HG03045 (cell line): ENCODE measurements around the gene ALKBH8.
"Not testable (repeated sequence)": the region's sequence is repeated elsewhere in the genome, so short reads cannot be mapped to it uniquely, and the experiment has no call there.

Experiments used
- ATAC-seq: cut with Tn5 transposase; IDR thresholded peaks from one replicate; pipeline ENCODE4 v1.9.1; 2021; ENCODE audit warnings: mild to moderate bottlenecking, moderate library complexity; ENCODE audit not compliant: unreplicated experiment

The ALKBH8 gene

DNA sequence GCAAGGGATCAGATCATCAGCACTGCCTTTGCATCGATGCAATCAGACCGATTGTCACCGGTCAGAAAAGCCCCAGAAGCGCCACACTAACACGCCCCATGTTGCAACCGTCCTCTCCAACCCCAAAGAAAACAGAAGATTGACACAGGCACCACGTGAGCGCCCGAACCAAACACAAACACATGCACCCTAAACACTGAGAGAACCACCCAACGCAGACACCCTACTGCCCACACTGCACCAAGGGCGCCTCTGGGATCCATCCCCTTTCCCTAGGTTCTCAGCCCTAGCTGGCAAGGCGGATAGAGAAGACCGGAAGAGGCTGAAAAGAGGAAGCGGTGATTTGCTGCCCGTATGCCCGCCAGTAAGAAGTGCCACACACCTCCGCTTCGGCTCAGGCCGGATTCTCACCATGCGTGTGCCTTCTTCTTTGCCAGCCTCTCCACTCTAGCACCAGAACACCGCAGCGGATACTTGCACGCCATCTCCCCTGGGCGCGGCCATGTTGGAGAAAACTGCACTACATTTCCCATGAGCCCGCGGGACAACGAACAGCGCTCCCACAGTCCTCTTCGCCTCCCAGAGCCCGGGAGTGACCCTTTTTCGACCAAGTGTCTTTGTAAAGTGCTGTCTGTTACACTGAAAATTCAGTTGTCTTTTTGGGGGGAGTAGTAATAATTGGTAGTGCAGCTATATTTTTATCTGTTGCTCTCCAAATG is at the start of gene ALKBH8:
ALKBH8 (minus strand) TSS at position 517 of the 719 bp plus-strand sequence. CDS start 4,842 bp downstream, outside the sequence.
- ATAC-seq = peak; percentile 89

- ATAC-seq = no peak
These were observed 46.9 kb upstream of the ALKBH8 start for GRCh38 chr11:107612445-107612844.

DNA sequence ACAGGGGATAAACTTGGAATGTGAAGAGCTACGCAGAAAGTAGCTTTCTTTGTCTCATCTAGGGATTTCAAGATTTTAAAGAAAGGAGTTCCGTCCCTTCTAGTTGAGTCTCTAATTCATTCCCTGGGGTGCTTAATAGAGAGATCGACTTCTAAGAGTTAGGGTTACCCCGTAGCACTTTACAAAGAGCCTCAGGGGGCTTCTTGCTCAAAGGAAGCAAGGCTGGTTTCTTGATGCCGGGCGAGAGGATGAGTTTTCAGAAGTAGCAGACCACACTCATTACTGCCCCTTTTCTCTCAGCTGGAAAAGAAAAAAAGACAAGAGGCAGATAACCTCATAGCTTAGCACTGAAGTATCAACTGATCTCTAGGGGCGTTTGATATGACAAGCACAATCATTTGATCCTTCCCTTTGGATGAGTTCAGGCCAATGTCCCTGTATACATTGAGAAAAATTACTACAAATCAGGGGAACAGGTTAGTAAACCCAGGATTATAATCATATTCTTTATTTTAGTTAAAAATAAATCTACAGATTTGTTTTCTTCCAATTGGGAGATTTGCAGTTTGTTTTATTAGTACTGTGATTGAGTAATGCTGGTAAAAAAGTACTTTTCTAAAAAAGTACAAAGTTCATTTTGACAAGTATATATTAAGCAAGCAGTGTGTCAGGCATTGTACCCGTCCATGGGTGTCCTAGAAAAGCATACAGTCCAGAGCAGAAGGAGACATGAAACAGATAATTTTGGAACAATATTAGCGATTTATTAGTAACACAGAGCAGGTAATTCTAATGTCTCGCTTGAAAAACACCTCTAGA is 44.1 kb upstream of the ALKBH8 start:
- ATAC-seq = no peak

- ATAC-seq = no peak
These were observed 43.3 kb upstream of the ALKBH8 start for GRCh38 chr11:107608809-107609208.

- no peak for ATAC-seq
These were observed 40.6 kb upstream of the ALKBH8 start for GRCh38 chr11:107606141-107606540.

GRCh38 chr11:107605061-107606006 is 39.8 kb upstream of the ALKBH8 start:
- ATAC-seq = no peak

DNA sequence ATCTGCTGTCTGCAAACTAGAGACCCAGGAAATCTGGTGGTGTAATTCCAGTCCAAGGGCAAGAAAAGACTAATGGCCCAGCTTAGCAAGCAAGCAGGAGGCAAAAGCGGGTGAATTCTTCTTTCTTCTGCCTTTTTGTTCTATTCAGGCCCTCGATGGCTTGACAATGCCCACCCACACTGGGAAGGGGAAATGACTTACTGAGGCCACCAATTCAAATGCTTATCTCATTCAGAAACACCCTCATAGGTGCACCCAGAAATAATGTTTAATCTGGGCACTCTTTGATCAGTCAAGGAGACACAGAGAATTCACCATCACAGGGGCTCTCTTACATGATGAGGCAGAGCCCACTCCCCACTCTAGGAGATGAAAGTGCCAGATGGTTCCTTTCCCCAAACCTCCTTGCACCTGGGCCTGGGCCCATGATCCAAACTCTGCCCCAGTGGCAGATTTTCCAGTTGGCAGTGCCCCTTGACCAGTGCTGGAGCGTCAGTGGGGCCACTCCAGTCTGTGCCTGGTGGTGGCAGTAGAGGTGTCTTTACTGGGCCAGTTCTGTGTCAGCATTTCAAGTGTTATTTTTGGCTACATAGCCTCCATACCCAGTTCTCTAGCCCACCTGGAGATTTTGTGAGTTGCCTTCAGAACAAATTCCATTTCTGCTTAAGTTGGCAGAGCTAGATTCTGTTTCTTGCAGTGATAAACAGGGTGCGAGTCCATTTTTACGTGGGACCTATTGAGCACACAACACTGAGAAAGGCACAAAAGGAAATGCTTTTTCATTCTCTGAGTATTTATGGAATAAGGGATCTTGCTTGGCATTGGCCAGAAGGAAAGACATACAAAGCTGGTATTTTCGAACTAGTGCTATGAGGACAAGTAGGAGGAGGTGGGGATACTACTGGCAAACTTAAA is 32.9 kb upstream of the ALKBH8 start:
- peak; percentile 65 for ATAC-seq

DNA sequence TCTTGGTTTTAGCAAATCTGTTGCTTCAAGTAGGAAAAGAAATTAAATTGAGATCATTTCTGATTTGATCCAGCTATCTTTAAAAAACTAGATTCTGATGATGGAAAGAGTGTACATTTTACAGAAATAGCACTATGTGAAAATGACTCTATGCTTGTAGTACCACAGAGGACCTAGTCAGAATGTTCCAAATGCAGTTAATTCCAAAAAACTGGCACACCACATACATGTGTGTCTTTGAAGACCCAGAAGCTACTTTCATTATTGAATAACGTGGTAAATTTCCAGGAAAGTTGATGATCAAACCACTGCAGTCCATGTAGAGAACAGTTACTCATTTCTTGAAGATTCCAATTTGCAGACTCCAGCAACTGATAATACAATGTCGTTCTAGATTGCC is 29.2 kb upstream of the ALKBH8 start:
- no peak for ATAC-seq

GRCh38 chr11:107593951-107594350 is 28.4 kb upstream of the ALKBH8 start:
- no peak for ATAC-seq

GRCh38 chr11:107592813-107593212 is 27.3 kb upstream of the ALKBH8 start:
- no peak for ATAC-seq

- ATAC-seq = no peak
These were observed 26.7 kb upstream of the ALKBH8 start for GRCh38 chr11:107592231-107592590.

- peak; percentile 30 for ATAC-seq
These were observed 26.1 kb upstream of the ALKBH8 start for GRCh38 chr11:107591378-107592230.

GRCh38 chr11:107590460-107591377 is 25.2 kb upstream of the ALKBH8 start, which contains the start of gene ELMOD1:
Gene ELMOD1, plus strand, starts transcription at chr11:107591147. Its CDS starts 27,043 bp downstream, at chr11:107618190.
- peak; percentile 62 for ATAC-seq

GRCh38 chr11:107587306-107587979 is 21.9 kb upstream of the ALKBH8 start:
- ATAC-seq = no peak

GRCh38 chr11:107583629-107584195 is 18.2 kb upstream of the ALKBH8 start:
- ATAC-seq = no peak

- no peak for ATAC-seq
These were observed 15.6 kb upstream of the ALKBH8 start for GRCh38 chr11:107581147-107581546.

- not testable (repeated sequence) for ATAC-seq
These were observed 13.6 kb upstream of the ALKBH8 start for GRCh38 chr11:107579169-107579568.
